DND-41 (cell line): ENCODE data around the gene TFG.
A peak's percentile ranks its signal among the peaks of the same experiment; 100 is the strongest.

ENCODE experiments used
- ATAC-seq: fragments of 200-7000 bp; cut with Tn5 transposase; 3 replicates; pipeline ENCODE4 v1.9.1; 2021; ENCODE audit warnings: low read depth; ENCODE audit not compliant: insufficient read depth
- DNase-seq: peaks from one replicate; pipeline ENCODE4 v3.0.0-alpha.2; 2020
- H2AFZ ChIP-seq: 2 replicates; pipeline ENCODE4 v1.6.0; 2012; ENCODE audit warnings: low read depth, low read length
- H3K27ac ChIP-seq: 2 replicates; pipeline ENCODE4 v1.5.1; 2012; ENCODE audit warnings: low read length, inconsistent platforms
- H3K27me3 ChIP-seq: fragments of 200-600 bp; sonication (generic); 2 replicates; pipeline ENCODE4 v1.6.0; 2012; ENCODE audit warnings: low read length, mild to moderate bottlenecking, inconsistent platforms; ENCODE audit not compliant: insufficient read depth, poor library complexity
- H3K36me3 ChIP-seq: 2 replicates; pipeline ENCODE4 v1.5.1; 2012; ENCODE audit warnings: low read length, inconsistent platforms; ENCODE audit not compliant: insufficient read depth
- H3K4me1 ChIP-seq: 2 replicates; pipeline ENCODE4 v1.5.1; 2012; ENCODE audit warnings: mild to moderate bottlenecking, low read length; ENCODE audit not compliant: insufficient read depth
- H3K4me2 ChIP-seq: 2 replicates; pipeline ENCODE4 v1.6.0; 2012; ENCODE audit warnings: mild to moderate bottlenecking, moderate library complexity, low read length, inconsistent platforms; ENCODE audit not compliant: insufficient read depth
- H3K4me3 ChIP-seq, 2 experiments: fragments of 200-600 bp in 1 of 2; shearing (Covaris generic) in 1 of 2; 2 replicates each; pipeline ENCODE4 v1.5.1; 2012 to 2016; ENCODE audit warnings: inconsistent platforms in 2 of 2, low read length in 2 of 2, mild to moderate bottlenecking in 2 of 2, low read depth in 1 of 2, moderate library complexity in 1 of 2
- H3K79me2 ChIP-seq: 2 replicates; pipeline ENCODE4 v1.6.0; 2012; ENCODE audit warnings: low read length, inconsistent platforms; ENCODE audit not compliant: insufficient read depth
- H3K9ac ChIP-seq: 2 replicates; pipeline ENCODE4 v1.6.0; 2012; ENCODE audit warnings: low read depth, mild to moderate bottlenecking, inconsistent platforms, low read length, moderate library complexity
- H3K9me3 ChIP-seq: 2 replicates; pipeline ENCODE4 v1.5.1; 2012; ENCODE audit warnings: low read length, moderate library complexity, mild to moderate bottlenecking, inconsistent platforms; ENCODE audit not compliant: insufficient read depth, severe bottlenecking
- H4K20me1 ChIP-seq: 2 replicates; pipeline ENCODE4 v1.6.0; 2012; ENCODE audit warnings: low read length; ENCODE audit not compliant: insufficient read depth
- EZH2 ChIP-seq: IDR thresholded peaks from 3 replicates; pipeline ENCODE4 v1.6.1; 2012; ENCODE audit warnings: borderline replicate concordance, low read depth, mild to moderate bottlenecking, moderate library complexity, low read length, inconsistent platforms; ENCODE audit not compliant: severe bottlenecking
- TF ChIP-seq, protein P1 (sequence below): IDR thresholded peaks from 2 replicates; pipeline ENCODE4 v1.5.1; 2012; ENCODE audit warnings: borderline replicate concordance, low read length, moderate library complexity, mild to moderate bottlenecking; ENCODE audit not compliant: poor library complexity, severe bottlenecking; ENCODE audit errors: extremely low read depth

The TFG gene

DNA sequence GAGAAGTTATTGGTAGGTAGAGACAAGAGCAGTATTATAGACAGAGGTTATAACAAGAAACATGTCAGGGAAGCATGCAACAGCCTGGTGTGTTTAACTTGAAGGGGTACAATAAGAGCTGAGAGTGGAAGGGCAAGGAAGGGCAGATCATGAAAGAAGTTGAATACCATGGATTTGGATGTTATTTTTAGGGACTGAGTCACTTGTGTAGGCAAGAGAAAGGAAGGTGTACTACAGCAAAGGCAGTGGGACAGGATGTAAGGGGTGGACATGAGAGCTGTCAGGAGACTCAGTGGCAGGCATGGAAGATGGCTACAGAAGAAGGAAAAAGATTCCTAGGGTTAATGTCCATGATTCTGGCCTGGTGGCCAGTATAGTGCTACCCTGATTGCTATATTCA is 66.4 kb downstream of the TFG start:
- no peaks in the 10 kb centered on the region for H4K20me1 ChIP-seq
- no peak for DNase-seq
- H2AFZ ChIP-seq = no peak overlapping the region
- no peak for ATAC-seq
- no peaks in the 10 kb centered on the region for H3K36me3 ChIP-seq
- no peaks in the 10 kb centered on the region for H3K27me3 ChIP-seq
- TF ChIP-seq EZH2 = no peak
- TF ChIP-seq, protein P1, sequence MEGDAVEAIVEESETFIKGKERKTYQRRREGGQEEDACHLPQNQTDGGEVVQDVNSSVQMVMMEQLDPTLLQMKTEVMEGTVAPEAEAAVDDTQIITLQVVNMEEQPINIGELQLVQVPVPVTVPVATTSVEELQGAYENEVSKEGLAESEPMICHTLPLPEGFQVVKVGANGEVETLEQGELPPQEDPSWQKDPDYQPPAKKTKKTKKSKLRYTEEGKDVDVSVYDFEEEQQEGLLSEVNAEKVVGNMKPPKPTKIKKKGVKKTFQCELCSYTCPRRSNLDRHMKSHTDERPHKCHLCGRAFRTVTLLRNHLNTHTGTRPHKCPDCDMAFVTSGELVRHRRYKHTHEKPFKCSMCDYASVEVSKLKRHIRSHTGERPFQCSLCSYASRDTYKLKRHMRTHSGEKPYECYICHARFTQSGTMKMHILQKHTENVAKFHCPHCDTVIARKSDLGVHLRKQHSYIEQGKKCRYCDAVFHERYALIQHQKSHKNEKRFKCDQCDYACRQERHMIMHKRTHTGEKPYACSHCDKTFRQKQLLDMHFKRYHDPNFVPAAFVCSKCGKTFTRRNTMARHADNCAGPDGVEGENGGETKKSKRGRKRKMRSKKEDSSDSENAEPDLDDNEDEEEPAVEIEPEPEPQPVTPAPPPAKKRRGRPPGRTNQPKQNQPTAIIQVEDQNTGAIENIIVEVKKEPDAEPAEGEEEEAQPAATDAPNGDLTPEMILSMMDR = no peak
- no peak overlapping the region for H3K4me3 ChIP-seq
- H3K4me2 ChIP-seq = no peak overlapping the region
- H3K79me2 ChIP-seq = no peaks in the 10 kb centered on the region
- no peak overlapping the region for H3K27ac ChIP-seq
- no peaks in the 10 kb centered on the region for H3K9me3 ChIP-seq
- no peak overlapping the region for H3K9ac ChIP-seq
- no peaks in the 10 kb centered on the region for H3K4me1 ChIP-seq

DNA sequence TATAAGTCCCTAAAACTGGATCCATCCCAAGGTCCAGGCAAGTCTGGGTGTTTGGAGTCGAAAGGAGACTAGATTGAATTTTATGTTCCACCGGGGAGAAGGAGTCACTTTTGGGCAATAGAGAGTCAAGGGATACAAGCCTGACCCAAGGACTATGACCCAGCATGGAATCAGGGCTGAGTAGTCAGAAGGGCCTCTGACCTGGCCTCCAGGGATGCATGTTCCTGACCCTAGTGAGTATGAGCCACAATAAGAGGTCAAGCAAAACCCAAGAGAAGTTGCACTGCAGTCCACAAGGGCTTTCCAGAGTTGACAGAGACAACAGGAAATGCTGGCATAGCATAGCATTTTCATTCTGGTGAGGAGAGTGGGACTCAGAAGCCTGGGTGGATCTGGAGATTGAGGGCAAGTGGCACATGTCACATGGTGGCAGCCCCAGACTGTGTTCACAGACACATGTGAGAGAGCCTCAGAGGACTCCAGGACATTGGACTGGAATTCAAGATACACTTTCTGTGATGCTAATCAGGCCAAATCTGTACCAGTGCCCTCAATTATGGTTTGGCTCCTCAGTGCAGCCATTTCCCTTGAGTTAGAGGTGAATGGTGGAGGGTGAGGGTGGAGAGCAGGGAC is 66.9 kb downstream of the TFG start:
- no peak overlapping the region for H3K4me2 ChIP-seq
- no peak overlapping the region for H3K27ac ChIP-seq
- H4K20me1 ChIP-seq = no peaks in the 10 kb centered on the region
- no peak overlapping the region for H3K4me3 ChIP-seq
- ATAC-seq (no peak), DNase-seq (no peak)
- H3K4me1 ChIP-seq = no peaks in the 10 kb centered on the region
- no peak overlapping the region for H2AFZ ChIP-seq
- no peak for TF ChIP-seq EZH2
- no peaks in the 10 kb centered on the region for H3K79me2 ChIP-seq
- no peak overlapping the region for H3K9ac ChIP-seq
- no peaks in the 10 kb centered on the region for H3K27me3 ChIP-seq
- no peaks in the 10 kb centered on the region for H3K36me3 ChIP-seq
- no peaks in the 10 kb centered on the region for H3K9me3 ChIP-seq

DNA sequence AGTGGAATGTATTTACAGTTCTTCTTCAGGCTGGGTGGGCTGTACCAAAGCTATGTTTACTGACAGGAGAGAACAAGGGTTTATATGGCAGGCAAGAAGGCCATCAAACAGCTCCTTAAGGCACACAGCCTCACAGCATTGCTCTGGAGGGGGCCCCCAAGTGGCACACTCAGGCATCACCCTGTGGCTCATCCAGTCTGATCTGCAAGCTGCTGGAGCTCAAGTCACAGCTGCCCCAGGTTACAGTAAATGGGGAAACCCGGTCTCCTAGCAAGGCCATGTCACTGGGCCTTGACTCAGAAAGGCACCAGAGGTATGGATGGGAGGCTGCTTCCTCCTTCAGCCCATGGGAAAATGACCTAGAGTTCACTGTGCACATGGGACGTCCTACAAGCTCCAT is 67.5 kb downstream of the TFG start:
- TF ChIP-seq, protein P1 = no peak
- no peak for TF ChIP-seq EZH2
- no peak overlapping the region for H3K27ac ChIP-seq

DNA sequence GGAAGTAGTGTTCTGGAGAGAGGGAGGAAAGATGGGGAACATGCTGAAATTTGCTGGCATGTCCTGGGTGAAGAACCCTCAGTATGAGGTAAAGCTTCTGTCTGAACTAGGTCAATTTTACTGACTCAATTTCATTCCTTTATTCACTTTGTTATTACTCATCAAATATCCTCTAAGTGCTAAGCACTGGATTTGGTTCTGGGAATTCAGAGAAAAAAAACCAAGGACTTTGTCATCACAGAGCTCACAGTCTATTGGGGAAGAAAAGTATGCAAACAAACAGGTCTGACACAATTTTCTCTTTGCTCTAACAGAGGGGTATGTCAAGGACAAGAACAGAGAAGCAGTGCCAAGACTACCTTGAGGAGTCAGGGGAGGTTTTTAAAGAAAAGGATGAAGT is 68.0 kb downstream of the TFG start:
- Histone ChIP-seq H4K20me1 (no peaks in the 10 kb centered on the region), H3K9ac (no peak overlapping the region), H3K79me2 (no peaks in the 10 kb centered on the region), H2AFZ (no peak overlapping the region), H3K27ac (no peak overlapping the region), H3K4me3 (no peak overlapping the region), H3K9me3 (no peaks in the 10 kb centered on the region), H3K4me1 (no peaks in the 10 kb centered on the region), H3K27me3 (no peaks in the 10 kb centered on the region), H3K4me2 (no peak overlapping the region), H3K36me3 (no peaks in the 10 kb centered on the region)
- DNase-seq = no peak
- TF ChIP-seq, protein P1 = no peak
- no peak for TF ChIP-seq EZH2
- no peak for ATAC-seq

More for the DNA sequence above, 67.5 kb downstream of the TFG start:
- 0 out of 3 replicates have a peak, but pooled peaks have one; percentile 39 for ATAC-seq
- no peak for DNase-seq
- Histone ChIP-seq H3K36me3 (no peaks in the 10 kb centered on the region), H3K9me3 (no peaks in the 10 kb centered on the region), H4K20me1 (no peaks in the 10 kb centered on the region), H3K79me2 (no peaks in the 10 kb centered on the region), H2AFZ (no peak overlapping the region), H3K4me1 (no peaks in the 10 kb centered on the region), H3K27me3 (no peaks in the 10 kb centered on the region), H3K4me2 (no peak overlapping the region), H3K9ac (no peak overlapping the region), H3K4me3 (no peak overlapping the region)
